ENCODE data around the gene SETDB1.

The SETDB1 gene

DNA sequence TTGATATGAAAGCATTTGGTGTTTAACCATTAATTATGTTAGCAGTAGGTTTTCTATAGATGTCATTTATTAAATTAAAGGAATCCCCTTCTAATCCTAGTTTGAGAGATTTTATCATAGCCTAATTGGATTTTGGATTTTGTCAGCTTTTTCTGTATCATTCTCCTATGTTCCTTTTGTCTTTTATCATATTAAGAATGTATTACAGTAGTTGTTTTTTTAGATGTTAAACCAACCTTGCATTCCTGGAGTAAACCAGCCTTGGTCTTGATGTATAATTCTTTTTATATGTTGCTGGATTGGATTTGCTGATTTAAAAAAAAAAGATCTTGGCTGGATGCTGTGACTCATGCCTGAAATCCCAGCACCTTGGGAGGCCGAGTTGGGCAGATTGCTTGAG, 5.6 kb downstream of the SETDB1 start:
- no peak for DNase-seq

DNA sequence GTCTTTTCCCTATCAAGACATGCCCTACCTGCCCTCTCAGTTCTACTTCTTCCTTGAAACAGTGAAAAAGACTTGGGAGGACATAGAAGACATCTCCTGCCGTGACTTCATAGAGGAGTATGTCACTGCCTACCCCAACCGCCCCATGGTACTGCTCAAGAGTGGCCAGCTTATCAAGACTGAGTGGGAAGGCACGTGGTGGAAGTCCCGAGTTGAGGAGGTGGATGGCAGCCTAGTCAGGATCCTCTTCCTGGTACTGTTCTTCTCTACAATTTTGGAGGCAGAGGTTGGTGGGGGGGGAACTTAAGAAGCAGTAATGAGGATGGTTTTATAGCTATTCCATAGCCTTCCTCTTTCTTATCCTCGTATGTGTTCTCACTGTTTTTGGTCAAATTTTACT, 18.7 kb downstream of the SETDB1 start:
- DNase-seq = no peak

DNA sequence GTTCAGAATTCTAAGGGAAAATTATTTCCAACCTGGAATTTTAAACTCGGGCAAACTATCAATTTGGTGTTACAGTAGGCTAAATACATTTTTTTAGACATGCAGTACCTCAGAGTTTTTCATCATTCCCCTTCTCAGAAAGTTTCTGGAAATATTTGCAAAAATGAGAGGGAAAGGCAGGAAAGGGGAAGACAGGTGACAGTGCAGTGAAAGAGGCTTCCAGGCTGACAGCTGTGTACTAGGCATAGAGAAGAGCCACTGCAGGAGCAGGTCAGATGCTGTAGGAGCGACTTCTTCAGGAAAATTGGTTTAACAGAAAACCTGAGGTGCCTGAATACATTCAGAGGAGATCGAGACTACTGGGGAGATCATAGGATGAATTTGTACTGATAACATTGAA, 28.5 kb downstream of the SETDB1 start:
- DNase-seq = no peak

DNA sequence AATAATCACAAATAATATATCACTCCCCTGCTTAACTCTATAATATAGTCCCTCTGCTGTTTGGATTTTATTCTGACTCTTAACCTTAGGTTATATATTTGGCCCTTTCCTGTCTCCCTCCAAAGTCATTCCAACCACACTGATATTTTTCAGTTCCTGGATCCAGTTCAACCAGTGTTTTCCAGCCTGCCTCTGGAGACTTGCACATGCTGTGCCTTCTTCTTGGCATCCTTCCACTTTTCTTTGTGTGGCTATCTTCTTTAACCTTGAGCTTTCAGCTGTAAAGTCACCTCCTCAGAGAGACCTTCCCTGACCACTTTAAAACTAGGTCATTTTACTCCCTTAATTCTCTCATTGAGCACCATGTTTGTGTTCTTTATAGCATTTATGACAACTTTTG, 29.1 kb downstream of the SETDB1 start:
- no peak for DNase-seq

DNA sequence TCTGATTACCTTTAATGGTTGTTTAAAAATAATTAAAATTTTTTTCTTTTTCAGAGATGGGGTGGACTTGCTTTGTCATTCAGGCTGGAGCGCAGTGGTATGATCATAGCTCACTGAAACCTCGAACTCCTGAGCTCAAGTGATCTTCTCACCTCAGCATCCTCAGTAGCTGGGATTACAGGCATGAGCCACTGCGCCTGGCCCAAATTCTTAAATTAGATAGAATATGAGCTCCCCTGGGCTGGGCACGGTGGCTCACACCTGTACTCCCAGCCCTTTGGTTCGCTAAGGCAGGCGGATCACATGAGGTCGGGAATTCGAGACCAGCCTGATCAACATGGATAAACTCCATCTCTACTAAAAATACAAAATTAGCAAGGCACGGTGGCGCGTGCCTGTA, 31.5 kb downstream of the SETDB1 start:
- no peak for DNase-seq

DNA sequence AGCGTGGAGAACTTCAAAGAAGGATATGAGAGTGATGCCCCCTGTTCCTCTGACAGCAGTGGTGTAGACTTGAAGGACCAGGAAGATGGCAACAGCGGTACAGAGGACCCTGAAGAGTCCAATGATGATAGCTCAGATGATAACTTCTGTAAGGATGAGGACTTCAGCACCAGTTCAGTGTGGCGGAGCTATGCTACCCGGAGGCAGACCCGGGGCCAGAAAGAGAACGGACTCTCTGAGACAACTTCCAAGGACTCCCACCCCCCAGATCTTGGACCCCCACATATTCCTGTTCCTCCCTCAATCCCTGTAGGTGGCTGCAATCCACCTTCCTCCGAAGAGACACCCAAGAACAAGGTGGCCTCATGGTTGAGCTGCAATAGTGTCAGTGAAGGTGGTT, 34.5 kb downstream of the SETDB1 start:
- DNase-seq = no peak

DNA sequence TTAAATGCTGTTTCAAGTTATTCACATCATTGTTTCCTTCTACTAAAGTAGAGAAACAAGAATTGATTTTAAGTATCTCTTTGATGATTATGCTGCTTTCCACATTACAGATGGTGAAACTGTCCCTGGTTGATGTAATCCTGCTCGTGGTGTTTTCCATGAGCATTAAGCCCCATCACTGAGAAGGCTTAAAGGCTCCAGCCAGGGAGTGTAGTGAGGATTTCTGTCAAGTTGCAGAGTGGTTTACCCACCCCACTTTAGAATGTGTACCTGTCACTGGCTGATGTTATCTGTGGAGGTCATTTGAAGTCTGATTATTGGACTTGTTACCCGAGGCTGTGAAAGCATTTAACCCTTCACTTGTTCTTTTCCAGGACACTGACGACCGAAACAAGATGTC, 35.6 kb downstream of the SETDB1 start:
- DNase-seq = no peak

DNA sequence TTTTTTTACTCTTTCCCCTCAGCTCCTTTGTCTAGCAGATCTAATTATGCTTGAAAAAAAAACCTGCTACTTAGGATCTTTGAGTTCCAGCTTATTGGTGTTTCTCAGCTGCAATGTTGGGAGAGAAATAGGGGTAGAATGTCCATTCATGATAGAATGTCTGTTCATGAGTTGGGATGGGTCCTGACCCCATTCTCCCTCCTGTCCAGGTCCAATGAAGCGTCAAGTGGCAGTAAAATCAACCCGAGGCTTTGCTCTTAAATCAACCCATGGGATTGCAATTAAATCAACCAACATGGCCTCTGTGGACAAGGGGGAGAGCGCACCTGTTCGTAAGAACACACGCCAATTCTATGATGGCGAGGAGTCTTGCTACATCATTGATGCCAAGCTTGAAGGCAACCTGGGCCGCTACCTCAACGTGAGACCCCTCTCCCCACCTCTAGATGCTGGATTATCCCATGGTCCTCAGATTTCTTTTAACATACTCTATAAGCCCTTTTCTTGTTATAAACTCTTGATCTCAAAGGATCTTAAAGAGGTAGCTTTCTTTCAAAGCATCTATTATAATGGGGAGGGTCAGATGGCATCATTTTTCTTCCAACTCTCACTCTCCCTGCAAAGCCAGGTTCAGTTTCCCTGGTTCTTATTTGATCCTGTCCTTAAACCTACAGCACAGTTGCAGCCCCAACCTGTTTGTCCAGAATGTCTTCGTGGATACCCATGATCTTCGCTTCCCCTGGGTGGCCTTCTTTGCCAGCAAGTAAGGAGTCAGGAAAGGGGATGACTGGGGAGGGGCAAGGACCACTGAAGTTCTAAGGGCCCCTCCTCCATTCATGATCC, 37.4 kb downstream of the SETDB1 start:
- no peak for DNase-seq

DNA sequence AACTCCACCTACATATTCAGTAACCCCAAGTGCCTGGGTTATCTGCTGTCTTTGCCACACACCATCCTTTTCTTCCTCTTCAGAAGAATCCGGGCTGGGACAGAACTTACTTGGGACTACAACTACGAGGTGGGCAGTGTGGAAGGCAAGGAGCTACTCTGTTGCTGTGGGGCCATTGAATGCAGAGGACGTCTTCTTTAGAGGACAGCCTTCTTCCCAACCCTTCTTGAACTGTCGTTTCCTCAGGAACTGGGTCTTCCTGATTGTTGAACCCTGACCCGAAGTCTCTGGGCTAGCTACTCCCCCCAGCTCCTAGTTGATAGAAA, 38.0 kb downstream of the SETDB1 start:
- no peak for DNase-seq

DNA sequence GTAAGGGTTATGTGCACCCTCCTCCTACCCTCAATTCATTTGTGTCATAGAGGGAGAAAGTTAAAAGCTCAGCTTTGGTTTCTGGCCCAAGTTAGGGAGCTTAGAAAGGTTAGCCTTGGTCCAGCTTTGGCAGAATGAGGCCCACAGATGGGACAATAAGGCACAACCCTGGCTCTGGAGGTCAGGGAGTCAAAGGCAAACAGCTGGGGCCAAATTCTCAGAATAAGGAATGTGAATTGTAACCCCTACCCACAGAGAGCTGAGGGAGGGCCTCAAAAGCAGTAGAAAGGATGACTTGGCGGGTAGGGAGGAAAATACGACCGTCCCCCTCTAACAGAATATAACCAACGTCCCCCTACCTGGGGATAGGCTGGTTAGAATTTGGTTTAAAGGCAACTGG, 39.4 kb downstream of the SETDB1 start:
- DNase-seq = no peak

DNA sequence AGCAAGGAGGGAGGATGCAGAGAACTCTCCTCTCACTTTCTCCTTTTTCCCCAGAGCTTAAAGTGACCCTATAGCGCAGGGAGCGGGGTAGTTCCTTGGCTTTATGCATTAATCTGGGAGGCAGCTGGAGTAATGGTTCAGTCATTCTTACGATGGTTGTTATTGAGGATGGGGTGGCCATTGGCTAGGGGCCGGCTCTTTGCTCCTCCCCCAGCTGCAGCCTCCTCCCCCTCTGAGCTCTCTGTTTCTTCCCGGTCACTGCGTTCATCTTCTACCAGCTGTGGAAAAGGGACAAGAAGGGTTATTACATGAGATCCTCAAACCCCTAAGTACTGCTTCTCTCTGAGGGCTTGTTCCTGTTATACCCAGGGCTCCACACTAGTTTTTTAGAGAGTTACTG, 39.8 kb downstream of the SETDB1 start:
- no peak for DNase-seq

DNA sequence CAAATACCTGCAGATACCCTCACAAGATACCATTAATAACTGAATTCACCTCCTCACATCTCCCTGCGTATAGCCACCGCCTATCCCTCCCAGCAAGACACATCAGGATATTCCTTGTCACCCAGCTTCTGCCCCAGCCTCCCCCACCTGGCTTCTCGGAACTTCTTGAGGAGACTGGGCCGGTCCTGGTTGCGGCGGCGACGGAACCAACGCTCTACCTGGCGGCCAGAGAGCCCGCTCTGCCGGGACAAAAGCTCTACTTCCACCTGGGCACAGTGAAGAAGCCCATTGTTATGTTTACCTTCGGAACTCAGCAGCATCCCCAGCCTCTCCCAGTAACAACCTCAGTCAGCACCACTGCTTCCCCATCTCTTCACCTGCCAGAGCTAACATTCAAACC, 41.8 kb downstream of the SETDB1 start:
- no peak for DNase-seq

DNA sequence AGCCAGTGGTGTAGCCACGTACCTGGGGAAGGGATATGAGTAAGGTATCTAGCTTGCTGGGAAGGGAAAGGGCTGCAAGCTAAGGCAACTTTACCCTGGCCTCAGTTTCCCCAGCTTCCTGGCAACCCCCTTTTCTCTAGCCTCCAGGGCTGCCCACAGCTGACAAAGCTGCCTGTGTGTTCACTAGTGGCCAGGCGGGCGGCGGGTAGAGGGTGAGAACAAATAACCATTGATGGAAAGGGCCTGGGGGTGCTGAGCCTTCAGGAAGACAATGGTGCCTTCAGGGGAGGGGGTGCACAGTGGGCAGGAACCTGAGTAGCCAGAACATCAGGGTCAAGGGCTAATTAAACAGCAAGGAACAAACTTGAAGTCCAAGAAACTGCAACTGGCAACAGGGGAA, 42.3 kb downstream of the SETDB1 start:
- DNase-seq = no peak

DNA sequence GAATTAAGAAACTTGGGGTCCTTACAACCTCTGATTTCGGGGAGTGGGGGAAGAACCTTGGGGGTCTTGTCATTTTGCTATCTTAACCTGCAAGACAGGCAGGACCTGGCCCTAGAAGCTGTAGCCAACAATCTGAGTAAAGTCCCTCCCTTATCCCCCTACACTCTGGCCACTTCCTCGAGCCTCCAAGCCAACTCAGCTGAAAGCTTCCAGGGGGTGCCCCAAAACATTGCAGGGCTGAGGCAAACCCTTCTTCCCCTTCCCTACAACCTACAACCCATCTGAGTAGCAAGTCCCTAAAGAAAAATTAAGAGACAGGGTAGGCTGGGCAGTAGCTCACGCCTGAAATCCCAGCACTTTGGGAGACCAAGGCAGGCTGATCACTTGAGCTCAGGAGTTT, 43.5 kb downstream of the SETDB1 start:
- no peak for DNase-seq

DNA sequence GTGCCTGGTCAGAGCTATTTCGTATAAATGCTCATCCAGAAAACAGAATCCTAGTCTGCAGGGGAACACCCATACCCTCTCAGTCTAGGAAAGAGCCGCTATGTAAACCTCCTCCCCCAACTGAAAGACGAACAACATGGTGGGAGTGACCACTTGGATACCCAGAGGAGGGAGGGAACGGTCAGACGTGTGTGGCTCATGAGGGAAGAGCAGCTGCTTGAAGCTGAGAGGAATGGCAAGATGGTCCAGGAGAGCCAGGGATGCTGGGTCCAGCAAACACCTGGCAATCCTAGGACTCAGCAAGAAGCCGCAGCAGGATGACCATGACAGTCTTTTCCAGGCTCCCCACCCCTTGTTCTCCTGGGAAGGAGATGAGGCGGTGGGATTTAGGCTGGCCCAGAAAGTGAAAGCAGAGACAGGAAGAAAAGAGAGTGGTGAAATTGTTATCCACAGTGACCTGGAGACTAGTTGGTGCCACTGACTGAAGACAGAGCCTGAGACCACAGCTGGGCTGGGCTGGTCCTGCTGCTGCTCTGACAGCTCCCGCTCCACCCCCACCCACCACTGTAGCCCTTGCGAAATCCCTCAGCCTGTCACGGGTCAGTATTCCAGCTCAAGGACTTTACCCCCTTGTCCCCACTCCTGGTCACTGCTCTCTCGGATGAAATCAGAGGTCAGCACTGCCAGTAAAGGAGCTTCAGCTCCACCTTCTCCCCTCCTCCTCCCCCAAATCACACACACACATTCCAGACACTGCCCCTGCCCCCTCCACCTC, 44.8 kb downstream of the SETDB1 start:
- no peak for DNase-seq

DNA sequence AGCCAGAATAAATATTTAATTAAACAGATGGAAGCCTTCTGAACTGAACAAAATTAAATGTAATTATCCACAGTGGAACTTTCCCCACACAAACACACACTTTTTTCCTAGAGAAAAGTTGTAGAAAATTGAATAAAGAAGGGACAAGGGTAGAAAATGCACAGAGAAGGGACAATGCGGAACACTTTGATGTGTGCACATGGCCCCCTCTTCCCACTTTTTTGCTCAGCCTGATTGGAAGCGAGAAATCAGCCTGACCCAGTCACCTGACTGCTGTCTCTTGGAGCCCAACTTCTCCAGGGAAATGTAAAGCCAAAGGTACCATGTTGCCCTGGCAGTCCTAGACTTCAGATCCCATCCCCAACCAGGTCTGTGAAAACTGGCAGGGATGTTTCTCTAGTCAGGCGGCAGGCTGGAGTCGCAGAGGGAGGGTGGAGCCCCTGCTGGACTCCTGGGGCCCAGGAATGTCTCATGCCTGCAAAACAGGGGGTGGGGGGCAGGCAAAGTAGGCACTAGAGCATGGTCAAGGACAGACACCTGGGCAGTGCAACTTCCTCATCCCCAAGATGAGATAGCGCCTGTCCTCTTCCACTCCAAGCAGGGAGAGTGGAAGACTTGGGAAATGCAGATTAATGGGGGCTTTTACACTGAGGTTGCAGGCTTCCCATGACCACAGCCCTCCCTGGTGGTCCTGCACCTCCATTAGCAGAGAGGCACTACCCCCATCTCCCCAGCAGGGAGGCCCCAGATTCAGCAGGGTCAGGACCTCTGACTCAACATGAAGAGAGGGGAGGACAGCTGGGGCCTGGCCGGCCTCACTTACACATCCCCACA, 45.6 kb downstream of the SETDB1 start:
- no peak for DNase-seq

DNA sequence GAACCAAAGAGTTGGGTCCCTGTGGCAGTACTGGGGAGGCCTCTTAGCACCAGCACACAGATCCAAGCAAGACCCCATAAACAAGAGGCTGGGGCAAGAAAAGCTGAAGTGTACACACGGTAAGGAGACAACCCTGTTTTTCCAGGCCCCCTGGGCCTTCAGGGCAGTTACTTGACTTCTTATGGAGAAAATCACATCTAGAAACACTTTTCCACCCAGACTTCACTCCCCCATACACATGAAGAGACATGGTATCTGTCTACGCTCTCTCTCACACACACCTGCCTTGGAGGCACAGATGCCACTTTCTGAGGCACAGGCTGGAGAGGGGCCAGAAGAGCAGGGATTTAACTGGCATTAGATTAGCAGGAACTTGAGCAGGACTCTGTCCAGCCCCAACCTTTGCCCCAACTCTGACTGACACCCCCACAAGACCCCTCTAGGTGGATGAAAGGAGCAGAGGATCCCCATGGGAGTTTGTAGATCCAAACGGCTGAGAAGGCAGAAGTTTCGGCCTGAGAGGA, 46.3 kb downstream of the SETDB1 start:
- no peak for DNase-seq

DNA sequence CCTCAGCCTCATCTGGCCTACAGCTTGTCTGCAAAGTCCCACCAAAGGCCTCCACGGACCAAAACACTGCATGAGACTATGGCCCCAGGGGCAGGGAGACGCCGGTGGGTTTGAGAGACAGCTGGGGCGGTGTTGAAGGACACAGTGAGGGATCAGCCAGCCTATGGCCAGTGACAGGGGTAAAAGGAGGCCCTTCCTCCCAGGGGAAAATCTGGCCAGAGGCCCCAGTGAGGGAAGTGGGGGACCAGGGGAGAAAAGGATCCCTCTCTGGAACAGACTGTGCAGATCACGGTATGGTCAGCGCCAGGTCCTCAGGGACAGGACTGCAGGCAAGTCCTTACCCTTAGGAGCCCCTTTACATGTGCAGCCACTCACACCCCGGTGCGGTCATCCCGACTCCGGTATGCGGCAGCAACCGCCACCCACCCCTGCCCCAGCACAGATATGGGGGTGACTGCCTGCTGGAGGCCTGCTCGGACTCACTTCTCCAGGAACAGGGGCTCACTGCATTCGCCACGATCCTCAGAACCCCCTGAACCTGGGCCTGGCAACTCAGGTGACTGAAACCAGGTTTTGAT, 47.2 kb downstream of the SETDB1 start:
- no peak for DNase-seq

DNA sequence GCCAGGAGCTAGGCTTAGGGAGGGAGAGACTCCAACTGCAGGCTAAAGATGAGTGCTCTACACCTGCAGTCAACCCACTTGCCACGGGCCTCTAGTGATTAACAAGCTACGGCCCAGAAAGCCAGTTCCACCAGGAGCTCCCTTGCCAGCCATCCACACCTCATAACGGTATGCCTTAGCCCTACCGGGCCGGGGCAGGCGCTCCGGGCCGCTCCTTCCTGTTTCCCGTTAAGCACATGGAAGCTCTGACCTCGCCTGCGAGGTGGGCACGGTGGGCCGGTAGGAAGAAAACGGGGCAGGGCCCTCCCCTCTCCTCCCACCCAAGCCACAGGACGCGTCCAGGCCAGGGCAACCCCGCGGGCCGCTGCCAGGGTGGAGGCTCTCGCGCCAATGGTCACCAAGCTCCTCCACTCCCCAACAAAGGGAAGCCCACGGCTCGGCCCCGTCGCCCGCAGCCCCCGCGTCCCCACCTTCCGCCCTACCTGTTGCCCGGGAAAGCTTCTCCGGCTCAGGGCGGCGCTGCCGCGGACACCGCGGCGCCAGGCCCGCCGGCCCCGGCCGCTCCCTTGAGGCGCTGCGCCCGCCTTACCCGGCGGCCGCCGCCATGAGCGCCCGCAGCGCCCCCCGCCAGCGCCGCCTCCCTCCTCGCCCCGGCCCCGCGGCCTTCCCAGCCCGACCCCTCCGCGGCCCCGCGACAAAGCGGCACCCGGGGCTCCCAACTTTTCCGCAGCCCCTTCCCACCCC, 47.8 kb downstream of the SETDB1 start:
- DNase-seq = peak; percentile 49

DNA sequence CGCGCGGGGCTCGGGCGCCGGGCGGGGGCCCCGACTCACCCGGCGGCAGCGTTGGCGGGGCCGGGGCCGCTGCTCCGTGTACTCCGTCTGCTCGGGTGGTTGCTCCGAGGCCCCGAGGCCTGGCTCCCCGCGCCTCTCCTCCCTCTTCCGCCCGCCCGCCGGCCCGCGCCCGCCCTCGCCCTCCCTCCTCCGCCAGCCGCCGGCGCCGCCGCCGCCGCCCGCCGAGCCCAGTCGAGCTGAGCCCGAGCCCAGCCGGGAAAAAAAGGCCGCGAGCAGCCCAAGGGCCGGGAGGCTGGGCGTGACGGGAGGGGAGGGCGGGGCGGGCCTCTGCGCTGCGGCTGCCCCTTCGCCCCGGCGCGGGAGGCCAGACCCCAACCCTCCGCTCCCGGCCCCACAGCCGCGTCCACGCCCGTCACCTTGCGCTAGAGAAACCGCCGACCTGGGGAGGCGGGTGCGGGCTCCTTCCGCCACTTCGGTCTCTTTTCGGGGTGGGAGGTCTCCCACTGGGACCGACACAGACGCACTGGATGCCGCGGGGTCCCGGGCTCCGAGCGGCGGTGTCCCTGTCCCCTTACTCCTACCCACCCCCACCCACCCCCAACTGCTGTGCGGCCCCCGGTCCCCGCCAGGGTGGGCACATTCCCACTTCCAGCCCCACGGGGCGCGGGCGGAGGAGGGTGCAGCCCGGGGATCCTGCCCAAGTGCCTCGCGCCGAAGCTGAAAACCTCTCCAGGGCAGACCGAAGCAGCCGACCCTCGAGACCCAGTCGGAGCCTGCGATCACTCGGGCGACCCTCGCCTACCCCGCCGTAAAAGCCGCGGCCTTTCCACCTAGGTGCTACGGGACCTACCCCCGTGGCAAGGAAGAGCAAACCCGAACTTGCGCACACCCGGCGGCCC, 48.7 kb downstream of the SETDB1 start, which contains the start of gene CERS2:
CERS2 (minus strand) TSS at position 256 of the 899 bp plus-strand sequence. CDS start 5,745 bp downstream, outside the sequence.
- peak; percentile 65 for DNase-seq

DNA sequence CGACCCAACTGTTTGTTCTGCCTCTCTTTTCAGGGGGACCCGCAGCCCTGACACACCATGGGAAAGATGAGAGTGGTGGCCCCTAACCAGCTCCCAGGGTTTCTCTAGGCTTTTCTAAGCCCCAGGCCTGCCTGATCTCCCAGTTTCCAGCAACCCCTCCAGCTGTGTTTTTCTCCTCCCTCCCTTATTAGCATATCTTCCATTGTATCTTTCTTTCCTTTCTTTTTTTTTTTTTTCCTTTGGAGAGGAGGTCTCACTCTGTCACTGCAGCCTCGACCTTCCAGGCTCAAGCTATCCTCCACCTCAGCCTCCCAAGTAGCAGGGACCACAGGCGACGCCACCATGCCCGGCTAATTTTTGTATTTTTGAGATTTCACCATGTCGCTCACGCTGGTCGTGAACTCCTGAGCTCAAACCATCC, 50.2 kb downstream of the SETDB1 start:
- no peak for DNase-seq
